Lower leg skin (tissue), 4 donors: ENCODE data around the gene TRIM50. TPM values are rescaled to one million over a fixed set of nuclear protein-coding genes. Genes with fewer than 3 reads are reported as not detected.
"Not testable (repeated sequence)": the region's sequence is repeated elsewhere in the genome, so short reads cannot be mapped to it uniquely, and the experiment has no call there.

ENCODE experiments used
- DNase-seq, 2 donors: peaks; one replicate each; pipeline ENCODE4 v3.0.0-alpha.2; 2019; ENCODE audit warnings: low spot score in 2 of 2
- H3K4me3 ChIP-seq: fragments of 200-600 bp; sonication (generic); 2 replicates; pipeline ENCODE4 v1.5.1; 2017; ENCODE audit warnings: mild to moderate bottlenecking, low read depth; ENCODE audit not compliant: poor library complexity, severe bottlenecking
- POLR2A ChIP-seq, 2 donors: fragments of 450-650 bp; IDR thresholded peaks; one replicate each; pipeline ENCODE4 v1.6.1; 2016 to 2017; ENCODE audit warnings: antibody characterized with exemption in 2 of 2, mild to moderate bottlenecking in 1 of 2, moderate library complexity in 1 of 2
- WGBS, 2 donors: methylation state at CpG; one replicate each; pipeline ENCODE4 v1.1.5; 2018; 5-methylcytosine and 5-hydroxymethylcytosine counted together
- intact Hi-C: fragments of 100-400 bp; cut with DNase I; formaldehyde crosslinking; loops from one replicate; pipeline ENCODE4 v1.15.0; 2023; ENCODE audit warnings: low total_unique reads
- total RNA-seq, 4 donors: library from RNA; depleted of rRNA; stranded (reverse); fragments of >200 nt; gene quantifications; one replicate each; pipeline ENCODE4 v1.1.0, GENCODE V29; 2016
- TF ChIP-seq, protein P1 (sequence below), 3 donors: fragments of 450-650 bp; IDR thresholded peaks; one replicate each; pipeline ENCODE4 v1.5.1; 2016; ENCODE audit warnings: antibody characterized with exemption in 3 of 3, mild to moderate bottlenecking in 3 of 3, moderate library complexity in 2 of 3

Gene TRIM50
- total RNA-seq, 4 donors from 2014 or later = 0.39 TPM; not detected in 3

DNA sequence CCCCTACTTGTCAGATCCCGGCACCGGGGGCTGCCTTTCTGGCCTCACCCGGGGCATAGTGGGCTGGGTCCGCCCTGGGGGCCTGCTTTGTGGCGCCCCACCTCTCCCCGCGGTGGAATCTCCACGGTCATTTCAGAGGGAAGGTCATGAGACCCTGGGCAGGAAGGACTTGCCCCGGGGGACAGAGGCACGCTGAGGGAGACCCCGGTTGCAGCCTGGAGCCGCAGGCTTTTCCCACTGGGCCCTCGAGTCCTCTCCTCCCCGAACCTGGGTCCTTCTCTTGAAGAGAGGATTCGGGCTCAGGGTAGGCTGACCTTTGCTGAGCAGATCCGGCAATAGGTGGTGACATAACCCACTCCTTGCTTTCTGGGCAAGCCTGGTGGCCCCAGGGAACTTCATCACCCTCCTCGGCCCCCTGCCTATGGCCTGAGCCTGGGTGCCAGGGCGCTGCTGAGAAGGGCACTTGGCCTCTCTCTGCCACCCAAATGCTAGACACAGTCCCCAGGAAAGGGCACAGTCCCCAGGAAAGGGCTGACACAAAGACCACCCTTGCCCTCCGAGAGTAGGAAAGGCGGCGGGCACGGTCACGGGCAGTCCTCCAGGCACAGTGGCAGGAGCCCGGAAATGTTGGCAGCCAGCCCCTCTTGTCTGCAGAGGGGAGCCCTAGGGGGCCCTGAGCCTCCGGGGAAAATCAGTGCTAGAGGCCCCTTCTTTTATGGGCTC is 36.3 kb upstream of the TRIM50 start:
- WGBS, 2 donors = 55 to 64% methylated on average over 18 to 22 of the region's 25 CpGs
- H3K4me3 ChIP-seq = no peak overlapping the region
- intact Hi-C loops = no loop called here
- TF ChIP-seq, protein P1, sequence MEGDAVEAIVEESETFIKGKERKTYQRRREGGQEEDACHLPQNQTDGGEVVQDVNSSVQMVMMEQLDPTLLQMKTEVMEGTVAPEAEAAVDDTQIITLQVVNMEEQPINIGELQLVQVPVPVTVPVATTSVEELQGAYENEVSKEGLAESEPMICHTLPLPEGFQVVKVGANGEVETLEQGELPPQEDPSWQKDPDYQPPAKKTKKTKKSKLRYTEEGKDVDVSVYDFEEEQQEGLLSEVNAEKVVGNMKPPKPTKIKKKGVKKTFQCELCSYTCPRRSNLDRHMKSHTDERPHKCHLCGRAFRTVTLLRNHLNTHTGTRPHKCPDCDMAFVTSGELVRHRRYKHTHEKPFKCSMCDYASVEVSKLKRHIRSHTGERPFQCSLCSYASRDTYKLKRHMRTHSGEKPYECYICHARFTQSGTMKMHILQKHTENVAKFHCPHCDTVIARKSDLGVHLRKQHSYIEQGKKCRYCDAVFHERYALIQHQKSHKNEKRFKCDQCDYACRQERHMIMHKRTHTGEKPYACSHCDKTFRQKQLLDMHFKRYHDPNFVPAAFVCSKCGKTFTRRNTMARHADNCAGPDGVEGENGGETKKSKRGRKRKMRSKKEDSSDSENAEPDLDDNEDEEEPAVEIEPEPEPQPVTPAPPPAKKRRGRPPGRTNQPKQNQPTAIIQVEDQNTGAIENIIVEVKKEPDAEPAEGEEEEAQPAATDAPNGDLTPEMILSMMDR (IDR thresholded peaks at IDR 0.05) = no peak
- no peak for TF ChIP-seq POLR2A (IDR thresholded peaks at IDR 0.05)
- DNase-seq = no peak

DNA sequence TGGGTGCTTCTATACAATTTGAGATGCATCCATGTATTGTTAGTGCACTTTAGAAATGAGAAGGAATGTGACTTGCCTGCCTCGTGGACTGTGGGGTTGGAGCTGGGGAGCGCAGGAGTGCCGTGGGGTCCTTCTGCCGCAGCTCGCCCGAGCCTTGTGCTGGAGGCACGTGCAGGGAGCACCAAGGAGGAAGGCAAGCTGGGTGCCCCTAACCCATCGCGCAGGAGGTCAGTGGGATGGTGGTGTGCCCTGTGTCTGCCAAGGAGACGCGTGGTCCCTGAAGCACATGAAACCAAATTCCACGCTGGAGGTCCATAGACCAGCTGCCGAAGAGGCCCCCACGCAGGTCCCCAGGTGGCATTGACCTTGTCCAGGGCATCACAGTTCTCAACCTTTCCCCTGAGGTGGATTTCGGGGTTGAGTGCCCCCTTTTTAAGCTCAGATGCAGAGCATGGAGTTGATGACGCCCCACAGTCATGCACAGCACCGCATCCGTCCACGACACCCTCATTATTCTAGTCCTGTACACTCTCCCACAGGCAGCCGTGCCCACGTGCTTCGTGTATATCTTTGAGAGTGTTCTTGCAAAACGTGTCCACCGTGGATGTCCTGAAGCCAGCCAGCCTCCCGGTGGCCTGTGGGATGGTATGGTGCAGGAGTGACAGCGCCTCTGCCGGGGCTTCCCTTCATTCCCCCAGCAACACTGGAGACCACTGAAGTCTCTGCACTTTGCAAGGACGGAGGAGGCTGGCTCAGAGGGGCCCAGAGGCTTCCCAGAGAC is 35.5 kb upstream of the TRIM50 start:
- no peak for DNase-seq
- intact Hi-C loops = no loop called here
- WGBS, 2 donors = 77 to 84% methylated on average over 28 of the region's 28 CpGs
- TF ChIP-seq, protein P1 (IDR thresholded peaks at IDR 0.05) = no peak
- no peak for TF ChIP-seq POLR2A (IDR thresholded peaks at IDR 0.05)
- no peak overlapping the region for H3K4me3 ChIP-seq

DNA sequence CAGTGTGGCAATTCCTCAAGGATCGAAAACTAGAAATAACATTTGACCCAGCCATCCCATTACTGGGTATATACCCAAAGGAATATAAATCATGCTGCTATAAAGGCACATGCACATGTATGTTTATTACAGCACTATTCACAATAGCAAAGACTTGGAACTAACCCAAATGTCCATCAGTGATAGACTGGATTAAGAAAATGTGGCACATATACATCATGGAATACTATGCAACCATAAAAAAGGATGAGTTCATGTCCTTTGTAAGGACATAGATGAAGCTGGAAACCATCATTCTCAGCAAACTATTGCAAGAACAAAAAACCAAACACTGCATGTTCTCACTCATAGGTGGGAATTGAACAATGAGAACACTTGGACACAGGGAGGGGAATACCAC is 32.7 kb upstream of the TRIM50 start:
- H3K4me3 ChIP-seq, DNase-seq, intact Hi-C loops: not testable (repeated sequence)
- WGBS, 2 donors = 81 to 92% methylated on average over 1 of the region's 1 CpG

DNA sequence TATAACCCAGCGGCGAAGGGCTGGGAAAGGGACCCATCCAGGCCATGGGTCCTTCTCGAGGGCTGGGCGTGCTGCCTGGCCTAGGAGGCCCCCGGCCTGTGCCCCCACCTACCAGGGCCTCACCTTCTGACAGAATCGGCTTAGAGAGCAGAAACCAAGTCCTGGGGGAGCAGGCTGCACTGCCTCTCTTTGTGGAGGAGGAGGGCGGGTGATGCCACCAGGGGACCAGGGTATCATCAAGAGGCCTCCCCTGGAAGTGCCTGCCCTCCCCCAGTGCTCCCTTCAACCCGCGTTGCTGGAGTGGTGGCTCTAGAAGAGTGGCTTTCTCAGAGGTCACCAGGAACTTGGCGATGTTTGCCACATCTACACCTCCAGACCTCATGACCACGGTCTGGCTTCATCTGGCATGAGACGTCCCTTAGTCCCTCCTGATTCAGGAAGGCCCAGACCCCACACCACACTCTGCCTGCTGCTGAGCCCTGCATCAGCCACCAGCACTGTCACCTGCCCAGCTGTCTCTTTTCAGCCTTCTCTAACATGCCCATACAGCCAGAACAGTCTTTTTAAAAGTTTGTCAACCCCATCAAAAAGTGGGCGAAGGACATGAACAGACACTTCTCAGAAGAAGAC is 32.0 kb upstream of the TRIM50 start:
- DNase-seq = no peak
- no peak overlapping the region for H3K4me3 ChIP-seq
- TF ChIP-seq, protein P1 (IDR thresholded peaks at IDR 0.05) = no peak
- TF ChIP-seq POLR2A (IDR thresholded peaks at IDR 0.05) = no peak
- 89 to 91% methylated on average over 12 to 13 of the region's 13 CpGs for WGBS, 2 donors
- intact Hi-C loops = no loop called here

DNA sequence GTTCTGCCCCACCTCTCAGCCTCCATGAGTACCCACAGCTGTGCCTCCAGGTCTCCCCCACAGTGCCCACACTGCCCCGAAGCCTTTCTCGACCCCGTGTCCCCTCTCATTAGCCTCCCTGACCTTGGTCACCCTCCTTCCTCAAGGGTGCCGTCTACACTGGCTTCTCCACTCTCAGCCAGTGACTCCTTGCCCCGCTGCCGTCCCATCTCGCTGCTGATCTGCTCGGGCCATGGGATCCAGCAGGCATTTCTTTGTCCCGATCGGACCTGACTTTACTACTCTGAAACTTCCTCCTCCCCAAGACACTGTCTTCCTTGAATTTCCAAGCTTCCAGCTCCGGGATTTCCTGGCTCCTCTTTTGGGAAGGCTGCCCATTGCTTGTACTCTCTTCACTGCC is 31.4 kb upstream of the TRIM50 start:
- TF ChIP-seq, protein P1 (IDR thresholded peaks at IDR 0.05) = no peak
- TF ChIP-seq POLR2A (IDR thresholded peaks at IDR 0.05) = no peak
- H3K4me3 ChIP-seq = no peak overlapping the region
- DNase-seq = no peak
- intact Hi-C loops = no loop called here
- 75 to 80% methylated on average over 11 of the region's 11 CpGs for WGBS, 2 donors
